Caco-2 (cell line): ENCODE data around the gene GDA. TPM values are rescaled to one million over a fixed set of nuclear protein-coding genes. Genes with fewer than 3 reads are reported as not detected.

Experiments
- BruUV-seq: library from RNA; stranded (reverse); fragments of 400-500 nt; replicated peaks from 2 replicates; lab custom pipeline; 2021; lab: Mats Ljungman, UMichigan
- CTCF ChIA-PET: fragments of 300-600 bp; sonication (Branson Sonifier 250); formaldehyde crosslinking; loops from one replicate; lab custom pipeline; 2022; ENCODE audit warnings: antibody characterized with exemption; lab: Charles Lee
- POLR2A ChIA-PET: fragments of 300-600 bp; sonication (Branson Sonifier 250); formaldehyde crosslinking; loops from one replicate; lab custom pipeline; 2022; ENCODE audit warnings: antibody characterized with exemption; lab: Charles Lee
- DNase-seq, 2 experiments: peaks; one replicate each; pipeline versions ENCODE4 v3.0.0 to v3.0.0-alpha.2; 2020 to 2022
- H3K27me3 ChIP-seq: replicated peaks from 2 replicates; pipeline ENCODE4 v1.6.0; 2011; ENCODE audit warnings: low read length; ENCODE audit not compliant: control insufficient read depth, insufficient read depth
- H3K36me3 ChIP-seq: 2 replicates; pipeline ENCODE4 v1.5.1; 2011; ENCODE audit warnings: low read length; ENCODE audit not compliant: control insufficient read depth, insufficient read depth
- H3K4me1 ChIP-seq: fragments of 250-450 bp; sonication (Bioruptor Pico); 2 replicates; pipeline ENCODE4 v1.5.1; 2020; ENCODE audit warnings: mild to moderate bottlenecking
- H3K4me3 ChIP-seq: 2 replicates; pipeline ENCODE4 v1.5.1; 2011; ENCODE audit warnings: low read depth, mild to moderate bottlenecking, control low read depth, low read length
- H3K9me3 ChIP-seq: fragments of 250-450 bp; sonication (Bioruptor Pico); 2 replicates; pipeline ENCODE4 v1.5.1; 2020; ENCODE audit warnings: mild to moderate bottlenecking, moderate library complexity
- H3K27ac Mint-ChIP-seq: one replicate; pipeline ENCODE4 v1.8.0; 2022; ENCODE audit warnings: mixed read lengths; ENCODE audit not compliant: unreplicated experiment
- H3K27me3 Mint-ChIP-seq: one replicate; pipeline ENCODE4 v1.8.0; 2022; ENCODE audit warnings: mixed read lengths; ENCODE audit not compliant: insufficient read depth, unreplicated experiment
- H3K36me3 Mint-ChIP-seq: one replicate; pipeline ENCODE4 v1.8.0; 2022; ENCODE audit warnings: mild to moderate bottlenecking, mixed read lengths; ENCODE audit not compliant: insufficient read depth, unreplicated experiment
- H3K4me1 Mint-ChIP-seq: one replicate; pipeline ENCODE4 v1.8.0; 2022; ENCODE audit warnings: low read depth, mixed read lengths; ENCODE audit not compliant: unreplicated experiment
- H3K4me3 Mint-ChIP-seq: one replicate; pipeline ENCODE4 v1.8.0; 2022; ENCODE audit warnings: mild to moderate bottlenecking, moderate library complexity, mixed read lengths; ENCODE audit not compliant: unreplicated experiment
- H3K9me3 Mint-ChIP-seq: one replicate; pipeline ENCODE4 v1.8.0; 2022; ENCODE audit warnings: mixed read lengths; ENCODE audit not compliant: unreplicated experiment
- CTCF ChIP-seq, 2 experiments: fragments of 200-600 bp in 1 of 2; IDR thresholded peaks; 1 replicate in 1 of 2; 2 replicates in 1 of 2; pipeline versions ENCODE4 v1.5.1 to v1.8.0; 2011 to 2022; ENCODE audit warnings: antibody characterized with exemption in 1 of 2, control low read depth in 1 of 2, inconsistent platforms in 1 of 2, low read depth in 1 of 2, low read length in 1 of 2, mild to moderate bottlenecking in 1 of 2, moderate library complexity in 1 of 2; ENCODE audit not compliant: insufficient read depth in 1 of 2, severe bottlenecking in 1 of 2, unreplicated experiment in 1 of 2
- intact Hi-C: fragments of 100-400 bp; cut with micrococcal nuclease; formaldehyde crosslinking; loops from one replicate; pipeline ENCODE4 v1.10.0; 2022; ENCODE audit not compliant: unreplicated experiment
- total RNA-seq: library from RNA; stranded (reverse); gene quantifications from 2 replicates; pipeline ENCODE4 v1.2.3, GENCODE V29; 2022

The GDA gene
- total RNA-seq, 1 experiment from 2014 or later = 3.1 TPM

- ChIA-PET POLR2A (no interaction called here), CTCF (interaction anchor here (0.7 kb wide), 1 partner anchor 617 kb away, joined by 6 read pairs; no protein-coding TSS in a partner anchor)
- Histone ChIP-seq H3K9me3 (no peaks in the 10 kb centered on the region), H3K27me3 (no peaks in the 10 kb centered on the region), H3K36me3 (no peaks in the 10 kb centered on the region), H3K4me1 (no peaks in the 10 kb centered on the region), H3K4me3 (no peak overlapping the region)
- BruUV-seq = no TSS peak
- intact Hi-C loops = no loop called here
- Mint-ChIP-seq H3K27ac (no peak overlapping the region), H3K36me3 (peaks cover under 1% of the 10 kb centered on the region), H3K4me1 (peaks cover 6% of the 10 kb centered on the region), H3K4me3 (no peak overlapping the region), H3K27me3 (no peaks in the 10 kb centered on the region), H3K9me3 (no peaks in the 10 kb centered on the region)
- DNase-seq = no peak
- TF ChIP-seq CTCF (IDR thresholded peaks at IDR 0.05; ENCODE audit: insufficient read depth in 1 of 2, low read depth in 1 of 2, low read length in 1 of 2, severe bottlenecking in 1 of 2, unreplicated experiment in 1 of 2) = no peak
Measured at GRCh38 chr9:72205513-72205912, 56.3 kb downstream of the GDA start.

- DNase-seq = no peak
- Histone ChIP-seq H3K4me3 (no peak overlapping the region), H3K36me3 (no peaks in the 10 kb centered on the region), H3K9me3 (no peaks in the 10 kb centered on the region), H3K27me3 (no peaks in the 10 kb centered on the region), H3K4me1 (no peaks in the 10 kb centered on the region)
- no peak overlapping the region for H3K4me3 Mint-ChIP-seq
- no peaks in the 10 kb centered on the region for H3K9me3 Mint-ChIP-seq
- peaks cover 6% of the 10 kb centered on the region for H3K4me1 Mint-ChIP-seq
- no TSS peak for BruUV-seq
- no peak overlapping the region for H3K27ac Mint-ChIP-seq
- H3K27me3 Mint-ChIP-seq = no peaks in the 10 kb centered on the region
- ChIA-PET CTCF (no interaction called here), POLR2A (no interaction called here)
- no peak for TF ChIP-seq CTCF (IDR thresholded peaks at IDR 0.05; ENCODE audit: insufficient read depth in 1 of 2, low read depth in 1 of 2, low read length in 1 of 2, severe bottlenecking in 1 of 2, unreplicated experiment in 1 of 2)
- intact Hi-C loops = no loop called here
- peaks cover 6% of the 10 kb centered on the region for H3K36me3 Mint-ChIP-seq
Measured at GRCh38 chr9:72207278-72207677, 58.0 kb downstream of the GDA start.

- Mint-ChIP-seq H3K4me3 (no peak overlapping the region), H3K36me3 (peaks cover 14% of the 10 kb centered on the region), H3K27me3 (no peaks in the 10 kb centered on the region), H3K4me1 (peaks cover 6% of the 10 kb centered on the region), H3K9me3 (no peaks in the 10 kb centered on the region), H3K27ac (no peak overlapping the region)
- no peak overlapping the region for H3K4me3 ChIP-seq
- no peaks in the 10 kb centered on the region for H3K4me1 ChIP-seq
- no peak for DNase-seq
- no peaks in the 10 kb centered on the region for H3K27me3 ChIP-seq
- ChIA-PET POLR2A (no interaction called here), CTCF (no interaction called here)
- no peaks in the 10 kb centered on the region for H3K36me3 ChIP-seq
- BruUV-seq = no TSS peak
- no peaks in the 10 kb centered on the region for H3K9me3 ChIP-seq
- intact Hi-C loops = no loop called here
- no peak for TF ChIP-seq CTCF (IDR thresholded peaks at IDR 0.05; ENCODE audit: insufficient read depth in 1 of 2, low read depth in 1 of 2, low read length in 1 of 2, severe bottlenecking in 1 of 2, unreplicated experiment in 1 of 2)
Measured at GRCh38 chr9:72210522-72210921, 61.3 kb downstream of the GDA start.
